Activated CD4-positive, alpha-beta T cell treated with anti-CD3 and anti-CD28 coated beads, Interleukin-2, amount 10 ng/mL, durations not matched to agents 24 days and 14 days (primary cell): ENCODE data around the gene DPM3. TPM values are rescaled to one million over a fixed set of nuclear protein-coding genes. Genes with fewer than 3 reads are reported as not detected.
A peak's percentile ranks its signal among the peaks of the same experiment; 100 is the strongest.
"Not testable (repeated sequence)": the region's sequence is repeated elsewhere in the genome, so short reads cannot be mapped to it uniquely, and the experiment has no call there.

Experiments used
- DNase-seq: peaks from one replicate; pipeline ENCODE4 v3.0.0; 2022
- H3K27ac Mint-ChIP-seq: one replicate; pipeline ENCODE4 v1.8.0; 2022; ENCODE audit warnings: mild to moderate bottlenecking, mixed read lengths
- H3K27me3 Mint-ChIP-seq: one replicate; pipeline ENCODE4 v1.8.0; 2022; ENCODE audit warnings: mixed read lengths
- H3K36me3 Mint-ChIP-seq: one replicate; pipeline ENCODE4 v1.8.0; 2022; ENCODE audit warnings: low read depth, mild to moderate bottlenecking, mixed read lengths
- H3K4me1 Mint-ChIP-seq: one replicate; pipeline ENCODE4 v1.8.0; 2021; ENCODE audit warnings: mixed read lengths
- H3K4me3 Mint-ChIP-seq: one replicate; pipeline ENCODE4 v1.8.0; 2022; ENCODE audit warnings: mild to moderate bottlenecking, moderate library complexity, mixed read lengths
- H3K9me3 Mint-ChIP-seq: one replicate; pipeline ENCODE4 v1.8.0; 2021; ENCODE audit warnings: mixed read lengths
- intact Hi-C: fragments of 100-400 bp; cut with micrococcal nuclease; formaldehyde crosslinking; loops from one replicate; pipeline ENCODE4 v1.15.1; 2023
- total RNA-seq: library from RNA; stranded (reverse); gene quantifications from 2 replicates; pipeline ENCODE4 v1.2.3, GENCODE V29; 2022

Gene DPM3
- total RNA-seq, 1 donor from 2014 or later, result 34.5 TPM

DNA sequence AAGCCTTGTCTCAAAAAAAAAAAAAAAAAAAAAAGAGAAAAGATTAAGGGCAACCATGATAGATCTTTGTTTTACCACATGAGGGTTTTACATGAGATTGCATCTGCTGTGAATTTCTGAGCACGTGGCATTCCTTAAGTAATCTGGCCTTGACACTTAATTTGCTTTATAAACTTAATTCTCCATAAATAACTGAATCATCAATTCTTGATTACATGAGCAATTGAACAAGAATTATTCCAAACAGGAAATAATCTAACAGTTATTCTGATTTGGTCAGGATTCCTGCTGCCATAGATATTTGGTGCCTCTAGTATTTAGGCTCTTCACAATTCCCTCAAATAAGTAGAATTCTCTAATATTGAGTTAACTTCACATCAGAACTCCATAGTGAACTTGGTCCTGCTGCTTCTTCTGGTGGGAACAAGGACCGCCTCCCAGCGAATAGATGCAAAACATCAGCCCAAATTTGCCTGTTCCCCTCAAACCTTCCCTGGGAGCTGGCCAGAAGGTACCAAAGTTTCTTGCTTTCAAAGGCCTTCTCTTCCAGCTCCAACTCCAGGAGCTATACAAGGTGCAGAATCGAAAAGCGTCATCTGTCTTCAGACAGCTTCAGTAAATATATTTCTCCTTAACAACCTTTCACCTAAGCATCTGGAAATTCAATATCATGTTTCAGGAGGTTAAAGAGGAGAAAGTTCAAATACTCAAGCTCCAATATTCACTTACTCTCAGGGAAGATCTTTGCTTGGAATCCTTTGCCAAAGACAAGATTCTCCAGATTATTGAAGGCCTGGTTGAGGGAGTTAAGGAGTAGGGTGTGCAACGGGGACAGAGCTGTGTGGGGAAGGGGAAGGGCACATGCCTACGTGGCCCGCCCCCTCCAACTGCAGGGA, 31.8 kb upstream of the DPM3 start:
- Mint-ChIP-seq H3K27ac (peak overlapping the region; percentile 99), H3K4me1 (peaks cover 58% of the 10 kb centered on the region), H3K36me3 (peaks cover 36% of the 10 kb centered on the region), H3K27me3 (peaks cover 8% of the 10 kb centered on the region), H3K9me3 (no peaks in the 10 kb centered on the region), H3K4me3 (peak overlapping the region; percentile 99)
- peak; percentile 60 for DNase-seq
- intact Hi-C loops, result loop anchor here (2.0 to 5.0 kb wide), 4 partner anchors 31 to 189 kb away; partner anchors contain the start of genes DPM3, FLAD1 and RUSC1

DNA sequence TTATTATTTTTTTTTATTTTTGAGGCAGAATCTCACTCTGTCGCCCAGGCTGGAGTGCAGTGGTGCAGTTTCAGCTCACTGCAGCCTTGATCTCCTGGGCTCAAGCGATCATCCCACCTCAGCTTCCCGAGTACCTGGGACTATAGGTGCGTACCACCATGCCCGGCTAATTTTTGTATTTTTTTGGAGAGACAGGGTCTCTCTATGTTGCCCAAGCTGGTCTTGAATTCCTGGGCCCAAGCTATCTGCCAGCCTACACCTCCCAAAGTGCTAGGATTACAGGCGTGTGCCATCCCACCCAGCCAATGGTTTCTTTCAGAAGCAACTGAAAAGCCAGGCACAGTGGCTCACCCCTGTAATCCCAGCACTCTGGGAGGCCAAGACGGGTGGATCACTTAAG, 30.5 kb upstream of the DPM3 start:
- Mint-ChIP-seq H3K27me3 (peaks cover 8% of the 10 kb centered on the region), H3K27ac (no peak overlapping the region), H3K9me3 (no peaks in the 10 kb centered on the region), H3K4me1 (peaks cover 50% of the 10 kb centered on the region), H3K36me3 (peaks cover 28% of the 10 kb centered on the region), H3K4me3 (no peak overlapping the region)
- no peak for DNase-seq
- intact Hi-C loops, result loop anchor here (5.0 kb wide), 1 partner anchor 151 kb away; the partner anchor contains the start of gene RUSC1

DNA sequence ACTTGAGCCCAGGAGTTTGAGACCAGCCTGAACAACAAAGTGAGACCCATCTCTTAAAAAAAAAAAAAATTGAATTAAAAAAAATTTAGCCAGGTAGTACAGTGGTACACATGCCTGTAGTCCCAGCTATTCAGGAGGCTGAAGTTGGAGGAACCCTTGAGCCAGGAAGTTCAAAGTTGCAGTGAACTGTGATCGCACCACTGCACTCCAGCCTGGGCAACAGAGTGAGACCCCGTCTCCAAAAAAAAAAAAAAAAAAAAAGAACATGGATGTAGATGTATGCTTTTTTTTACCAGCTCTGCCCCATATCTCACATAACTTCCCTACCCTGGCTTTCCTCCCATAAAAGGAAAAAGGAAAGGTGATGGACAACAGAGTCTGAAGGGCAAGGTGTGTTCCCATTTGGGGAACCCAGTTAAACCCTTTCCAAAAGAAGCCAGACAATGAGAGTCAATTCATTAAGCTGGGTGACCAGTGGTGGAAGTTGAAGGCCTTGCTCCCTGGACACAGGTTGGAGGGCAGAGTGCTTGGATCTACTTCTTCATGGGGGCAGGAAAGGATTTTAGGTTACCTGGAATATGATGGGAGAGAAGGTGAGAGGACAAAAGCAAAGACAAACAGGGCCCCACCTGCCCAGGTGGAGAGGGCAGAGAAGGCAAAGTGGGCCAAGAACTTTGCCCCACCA, 29.9 kb upstream of the DPM3 start:
- H3K36me3 Mint-ChIP-seq, result peaks cover 28% of the 10 kb centered on the region
- intact Hi-C loops, result loop anchor here (5.0 kb wide), 1 partner anchor 152 kb away; the partner anchor contains the start of gene RUSC1
- H3K27ac Mint-ChIP-seq, result no peak overlapping the region
- DNase-seq, result no peak
- H3K27me3 Mint-ChIP-seq, result peaks cover 10% of the 10 kb centered on the region
- no peaks in the 10 kb centered on the region for H3K9me3 Mint-ChIP-seq
- peaks cover 44% of the 10 kb centered on the region for H3K4me1 Mint-ChIP-seq
- H3K4me3 Mint-ChIP-seq, result peak overlapping the region; percentile 55

DNA sequence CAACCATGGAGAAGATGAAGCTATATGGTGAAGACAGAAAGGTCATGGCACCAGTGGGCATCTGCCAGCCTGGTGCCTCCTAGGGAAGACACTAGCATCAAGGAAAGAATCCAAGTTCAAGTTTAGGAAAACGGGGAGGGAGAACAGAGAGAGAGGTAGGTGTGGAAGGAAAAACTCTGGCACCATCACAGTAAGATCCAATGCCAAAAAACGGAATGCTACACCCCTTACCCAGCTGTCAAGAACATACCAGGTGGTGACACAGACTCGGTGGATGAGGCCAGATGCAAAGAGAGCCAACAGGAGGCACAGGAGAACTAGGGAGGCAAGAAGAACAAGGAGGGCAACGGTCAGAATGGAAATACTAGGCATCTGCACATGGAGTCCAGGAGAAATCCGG, 29.2 kb upstream of the DPM3 start:
- intact Hi-C loops, result loop anchor here (5.0 kb wide), 1 partner anchor 42 kb away; the partner anchor contains the start of gene EFNA1
- peaks cover 28% of the 10 kb centered on the region for H3K36me3 Mint-ChIP-seq
- peaks cover 10% of the 10 kb centered on the region for H3K27me3 Mint-ChIP-seq
- DNase-seq, result no peak
- H3K27ac Mint-ChIP-seq, result peak overlapping the region; percentile 1
- no peaks in the 10 kb centered on the region for H3K9me3 Mint-ChIP-seq
- peak overlapping the region; percentile 1 for H3K4me3 Mint-ChIP-seq
- H3K4me1 Mint-ChIP-seq, result peaks cover 38% of the 10 kb centered on the region

DNA sequence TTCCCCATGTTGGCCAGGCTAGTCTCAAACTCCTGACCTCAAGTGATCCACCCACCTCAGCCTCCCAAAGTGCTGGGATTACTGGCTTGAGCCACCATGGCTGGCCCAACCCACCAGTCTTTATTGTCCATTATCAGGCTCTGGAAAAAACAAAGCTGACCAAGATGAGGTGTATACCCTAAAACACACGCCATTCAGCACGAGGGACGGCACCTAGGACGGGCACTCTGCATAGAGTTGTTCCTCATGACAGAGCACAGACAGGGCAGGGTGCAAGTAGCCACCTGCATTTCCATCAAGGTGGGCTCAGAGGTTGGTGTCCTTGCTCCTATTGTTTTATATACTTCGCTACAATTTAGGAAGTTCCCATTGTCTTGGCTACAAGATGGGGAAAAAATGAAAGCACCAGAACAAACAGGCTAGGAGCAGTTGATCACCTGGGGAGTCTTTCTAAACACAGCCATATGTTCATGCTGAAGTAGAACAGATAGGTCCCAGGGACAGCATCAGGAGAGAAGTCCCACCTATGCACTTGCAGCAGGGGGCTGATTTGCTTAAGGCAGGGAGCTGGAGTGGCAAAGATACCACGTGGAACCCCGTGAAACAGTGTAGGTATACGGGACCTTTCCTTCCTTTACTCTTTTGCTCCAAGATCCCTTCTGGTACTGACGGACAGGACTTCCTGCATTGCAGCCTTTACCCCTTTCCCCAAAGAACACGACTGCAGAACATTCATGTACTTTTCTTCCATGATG, 28.3 kb upstream of the DPM3 start:
- peak; percentile 57 for DNase-seq
- Mint-ChIP-seq H3K27ac (no peak overlapping the region), H3K36me3 (peaks cover 28% of the 10 kb centered on the region), H3K4me1 (peaks cover 33% of the 10 kb centered on the region), H3K4me3 (no peak overlapping the region), H3K27me3 (peaks cover 10% of the 10 kb centered on the region), H3K9me3 (no peaks in the 10 kb centered on the region)
- intact Hi-C loops, result loop anchor here (1.0 to 5.0 kb wide), 2 partner anchors 41 to 74 kb away; partner anchors contain the start of gene EFNA1

DNA sequence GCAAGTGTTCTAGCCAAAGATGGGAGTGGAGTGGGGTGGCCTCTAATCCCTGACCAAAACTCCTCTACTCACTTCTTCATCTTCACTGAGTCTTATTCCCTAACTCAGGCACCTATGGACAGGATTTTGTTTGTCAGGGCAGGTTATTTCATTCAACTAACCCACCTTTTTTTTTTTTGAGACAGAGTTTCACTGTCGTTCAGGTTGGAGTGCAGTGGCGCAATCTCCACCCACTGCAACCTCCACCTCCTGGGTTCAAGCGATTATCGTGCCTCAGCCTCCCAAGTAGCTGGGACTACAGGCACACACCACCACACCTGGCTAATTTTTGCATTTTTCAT, 27.7 kb upstream of the DPM3 start:
- not testable (repeated sequence) for H3K27ac Mint-ChIP-seq, H3K4me3 Mint-ChIP-seq, H3K27me3 Mint-ChIP-seq, DNase-seq, H3K9me3 Mint-ChIP-seq
- peaks cover 26% of the 10 kb centered on the region for H3K36me3 Mint-ChIP-seq
- intact Hi-C loops, result loop anchor here (1.0 to 5.0 kb wide), 2 partner anchors 41 to 74 kb away; partner anchors contain the start of gene EFNA1
- peaks cover 27% of the 10 kb centered on the region for H3K4me1 Mint-ChIP-seq

DNA sequence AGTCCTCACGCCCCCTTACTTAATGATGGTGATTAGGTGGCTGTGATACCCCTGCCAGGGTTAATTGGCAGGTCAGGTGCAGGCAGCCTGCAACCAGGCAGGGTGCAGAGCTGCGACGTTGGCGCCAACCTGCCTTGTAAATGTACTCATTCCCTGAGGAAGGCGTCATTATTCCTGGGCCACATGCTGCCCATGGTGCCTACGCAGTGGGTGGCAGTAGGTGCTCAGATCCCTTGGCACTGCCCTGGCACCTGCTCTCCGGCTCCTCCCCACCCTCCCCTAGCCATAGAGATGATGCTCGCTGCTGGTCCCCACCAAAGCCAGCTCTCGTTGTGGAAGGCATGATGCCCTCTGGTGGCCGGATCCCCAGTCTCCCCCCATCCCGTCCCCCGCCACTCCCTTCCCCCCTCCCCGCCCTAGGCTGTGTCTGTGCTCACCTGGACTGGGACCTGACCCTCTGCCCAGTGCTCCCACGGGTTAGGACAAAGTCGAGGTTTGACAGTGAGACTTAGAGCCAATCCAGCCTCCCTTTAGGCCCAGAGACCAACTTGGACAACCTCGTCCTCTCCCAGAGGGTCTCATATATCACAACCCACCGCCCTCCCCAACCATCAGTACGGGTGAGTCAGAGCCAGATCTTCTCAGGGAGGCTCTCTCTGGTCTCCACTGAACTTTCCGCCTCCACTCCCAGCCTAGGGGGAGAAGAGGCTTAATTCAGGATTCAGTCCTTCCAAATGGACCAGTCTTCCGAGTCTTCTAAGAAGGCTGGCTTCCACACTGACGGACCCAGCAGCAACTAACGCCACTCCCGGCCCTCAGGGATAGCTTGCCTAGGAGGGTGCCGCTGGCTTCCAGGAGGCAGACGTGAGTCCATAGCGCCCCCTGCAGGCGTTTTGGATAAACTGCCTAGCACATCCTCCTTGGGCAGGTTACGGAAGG, 27.1 kb upstream of the DPM3 start:
- Mint-ChIP-seq H3K4me3 (peak overlapping the region; percentile 68), H3K4me1 (peaks cover 24% of the 10 kb centered on the region), H3K9me3 (no peaks in the 10 kb centered on the region), H3K27me3 (peaks cover 4% of the 10 kb centered on the region), H3K36me3 (peaks cover 25% of the 10 kb centered on the region), H3K27ac (peak overlapping the region; percentile 29)
- peak; percentile 96 for DNase-seq
- intact Hi-C loops, result loop anchor here (1.0 to 5.0 kb wide), 3 partner anchors 40 to 76 kb away; partner anchors contain the start of gene EFNA1

DNA sequence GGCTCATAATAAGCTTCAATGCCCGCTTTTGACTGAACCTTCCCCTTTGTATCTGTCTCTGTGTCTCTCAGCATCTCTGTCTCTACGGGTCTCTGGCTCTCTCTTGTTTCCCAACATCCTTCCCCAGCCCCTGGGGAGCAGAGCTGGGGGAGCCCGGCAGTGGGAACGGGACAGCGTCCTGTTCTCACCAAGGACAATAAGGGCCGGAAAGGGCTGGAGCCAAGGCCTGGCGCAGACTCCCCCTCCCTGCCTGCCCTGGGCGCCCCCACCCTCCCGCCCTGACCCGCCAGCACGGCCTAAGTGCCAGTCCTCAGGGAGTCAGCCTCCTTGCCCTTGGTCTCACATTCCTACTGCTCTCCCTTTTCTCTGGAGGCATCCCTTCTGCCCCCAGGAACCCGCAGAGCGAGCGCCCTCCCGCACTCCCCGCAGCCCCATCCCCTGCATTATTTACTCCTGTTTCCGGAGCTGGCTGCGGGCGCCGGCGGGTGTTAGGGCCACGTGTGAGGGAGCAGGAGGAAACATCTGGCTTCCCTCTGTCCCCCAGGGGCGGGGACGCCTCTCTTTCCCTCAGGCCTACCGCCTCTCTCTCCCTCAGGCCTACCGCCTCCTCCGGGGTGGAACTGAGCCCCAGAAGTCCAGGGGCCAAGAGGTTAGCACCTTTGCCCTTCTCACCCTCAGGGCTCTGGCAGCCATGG, 26.3 kb upstream of the DPM3 start:
- intact Hi-C loops, result loop anchor here (1.0 to 5.0 kb wide), 2 partner anchors 39 to 75 kb away; partner anchors contain the start of gene EFNA1
- no peak overlapping the region for H3K4me3 Mint-ChIP-seq
- H3K36me3 Mint-ChIP-seq, result peaks cover 20% of the 10 kb centered on the region

DNA sequence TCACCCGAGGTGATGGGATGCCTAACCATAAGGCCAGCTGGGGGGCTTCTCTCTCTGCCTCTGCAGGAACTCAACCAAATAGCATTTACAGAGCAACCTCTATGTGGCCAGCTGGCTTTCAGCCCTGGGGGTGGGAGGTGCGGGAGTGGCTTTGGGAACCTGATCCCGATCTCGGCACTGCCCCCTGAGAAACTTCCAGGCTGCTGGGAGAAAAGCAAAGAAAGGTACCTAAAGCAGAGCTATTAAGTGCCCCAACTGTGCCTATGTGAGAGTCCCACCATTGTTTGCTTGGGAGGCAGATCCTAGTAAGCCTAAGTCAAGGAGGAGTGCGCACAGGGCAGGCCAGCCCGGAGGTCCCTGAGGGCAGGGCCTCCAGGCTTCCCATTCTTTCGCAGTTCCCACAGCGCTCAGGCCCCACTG, 25.7 kb upstream of the DPM3 start:
- intact Hi-C loops, result loop anchor here (5.0 kb wide), 1 partner anchor 39 kb away; the partner anchor contains the start of gene EFNA1
- no peak for DNase-seq
- Mint-ChIP-seq H3K9me3 (no peaks in the 10 kb centered on the region), H3K27me3 (peaks cover 4% of the 10 kb centered on the region), H3K4me1 (peaks cover 18% of the 10 kb centered on the region), H3K4me3 (no peak overlapping the region), H3K27ac (no peak overlapping the region), H3K36me3 (peaks cover 19% of the 10 kb centered on the region)

More for the DNA sequence above, 26.3 kb upstream of the DPM3 start:
- Mint-ChIP-seq H3K9me3 (no peaks in the 10 kb centered on the region), H3K27me3 (peaks cover 4% of the 10 kb centered on the region), H3K27ac (no peak overlapping the region), H3K4me1 (peaks cover 18% of the 10 kb centered on the region)
- DNase-seq, result peak; percentile 56

DNA sequence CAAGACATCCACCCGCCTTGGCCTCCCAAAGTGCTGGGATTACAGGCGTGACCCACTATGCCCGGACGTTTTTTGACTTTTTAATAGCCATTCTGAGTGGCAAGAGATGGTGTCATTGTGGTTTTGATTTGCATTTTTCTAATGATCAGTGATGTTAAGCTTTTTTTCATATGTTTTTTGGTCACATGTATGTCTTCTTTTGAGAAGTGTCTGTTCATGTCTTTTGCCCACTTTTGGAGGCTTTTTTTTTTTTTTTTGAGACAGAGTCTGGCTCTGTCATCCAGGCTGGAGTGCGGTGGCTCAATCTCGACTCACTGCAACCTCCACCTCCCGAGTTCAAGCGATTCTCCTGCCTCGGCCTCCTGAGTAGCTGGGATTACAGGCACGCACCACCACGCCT, 24.3 kb upstream of the DPM3 start:
- H3K27ac Mint-ChIP-seq, H3K9me3 Mint-ChIP-seq, H3K27me3 Mint-ChIP-seq, H3K4me3 Mint-ChIP-seq, DNase-seq: not testable (repeated sequence)
- Mint-ChIP-seq H3K36me3 (peaks cover 12% of the 10 kb centered on the region), H3K4me1 (peaks cover 15% of the 10 kb centered on the region)
- intact Hi-C loops, result loop anchor here (5.0 kb wide), 1 partner anchor 37 kb away; the partner anchor contains the start of gene EFNA1

DNA sequence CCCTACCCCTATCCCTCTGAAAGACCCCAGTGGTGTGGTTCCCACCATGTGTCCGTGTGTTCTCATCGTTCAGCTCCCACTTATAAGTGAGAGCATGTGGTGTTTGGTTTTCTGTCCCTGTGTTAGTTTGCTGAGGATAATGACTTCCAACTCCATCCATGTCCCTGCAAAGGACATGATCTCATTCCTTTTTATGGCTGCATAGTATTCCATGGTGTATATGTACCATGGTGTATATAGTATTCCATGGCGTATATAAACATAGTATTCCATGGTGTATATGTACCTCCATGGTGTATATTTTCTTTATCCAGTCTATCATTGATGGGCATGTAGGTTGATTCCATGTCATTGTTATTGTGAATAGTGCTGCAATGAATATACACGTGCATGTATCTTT, 23.5 kb upstream of the DPM3 start:
- H3K4me1 Mint-ChIP-seq, result peaks cover 11% of the 10 kb centered on the region
- H3K4me3 Mint-ChIP-seq, H3K27ac Mint-ChIP-seq, H3K36me3 Mint-ChIP-seq, H3K27me3 Mint-ChIP-seq, intact Hi-C loops, DNase-seq, H3K9me3 Mint-ChIP-seq: not testable (repeated sequence)

DNA sequence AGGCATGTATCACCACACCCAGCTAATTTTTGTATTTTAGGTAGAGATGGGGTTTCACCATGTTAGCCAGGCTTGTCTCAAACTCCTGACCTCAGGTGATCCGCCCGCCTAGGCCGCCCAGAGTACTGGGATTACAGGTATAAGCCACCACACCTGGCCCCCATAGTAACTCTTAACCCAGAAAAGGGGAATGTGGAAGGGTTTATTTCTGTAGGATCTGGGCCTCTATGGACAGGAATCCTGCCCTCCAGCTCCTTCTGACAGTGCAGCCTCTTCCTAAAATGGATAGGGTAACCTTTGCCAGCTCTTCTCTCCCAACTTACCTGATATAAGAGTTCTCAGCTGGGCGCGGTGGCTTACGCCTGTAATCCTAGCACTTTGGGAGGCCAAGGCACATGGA, 22.3 kb upstream of the DPM3 start:
- H3K27ac Mint-ChIP-seq, intact Hi-C loops, H3K36me3 Mint-ChIP-seq, H3K9me3 Mint-ChIP-seq, H3K27me3 Mint-ChIP-seq, H3K4me3 Mint-ChIP-seq, DNase-seq, H3K4me1 Mint-ChIP-seq: not testable (repeated sequence)
